Activated T-cell treated with anti-CD3 and anti-CD28 coated beads for 48 hours (primary cell): Measurements from ENCODE around the gene SPR.
"Not testable (repeated sequence)": the region's sequence is repeated elsewhere in the genome, so short reads cannot be mapped to it uniquely, and the experiment has no call there.

Experiments
- DNase-seq: peaks from one replicate; pipeline ENCODE4 v3.0.0-alpha.2; 2020; ENCODE audit warnings: low read depth

SPR gene

GRCh38 chr2:72888438-72889202, 1.4 kb downstream of the SPR start:
- no peak for DNase-seq

GRCh38 chr2:72889991-72890390, 2.8 kb downstream of the SPR start:
- no peak for DNase-seq

- no peak for DNase-seq
Observed at GRCh38 chr2:72891091-72891818, 4.0 kb downstream of the SPR start.

GRCh38 chr2:72892506-72893173, 5.4 kb downstream of the SPR start:
- peak; percentile 37 for DNase-seq

GRCh38 chr2:72893594-72894319, 6.5 kb downstream of the SPR start:
- DNase-seq, result peak; percentile 35

GRCh38 chr2:72894514-72894913, 7.3 kb downstream of the SPR start:
- no peak for DNase-seq

GRCh38 chr2:72895154-72895553, 7.9 kb downstream of the SPR start:
- no peak for DNase-seq

- no peak for DNase-seq
Observed at GRCh38 chr2:72895759-72896281, 8.6 kb downstream of the SPR start.

- DNase-seq, result no peak
Observed at GRCh38 chr2:72896446-72896845, 9.2 kb downstream of the SPR start.

GRCh38 chr2:72897785-72898584, 10.8 kb downstream of the SPR start:
- DNase-seq, result no peak

- DNase-seq, result no peak
Observed at GRCh38 chr2:72898585-72898906, 11.3 kb downstream of the SPR start.

GRCh38 chr2:72900191-72900825, 13.1 kb downstream of the SPR start:
- DNase-seq, result no peak

- DNase-seq, result no peak
Observed at GRCh38 chr2:72901426-72901825, 14.2 kb downstream of the SPR start.

GRCh38 chr2:72907369-72907768, 20.2 kb downstream of the SPR start:
- not testable (repeated sequence) for DNase-seq

GRCh38 chr2:72908741-72909140, 21.5 kb downstream of the SPR start:
- DNase-seq, result no peak

GRCh38 chr2:72911256-72911655, 24.0 kb downstream of the SPR start:
- DNase-seq, result no peak

- no peak for DNase-seq
Observed at GRCh38 chr2:72913486-72914205, 26.4 kb downstream of the SPR start.

GRCh38 chr2:72914206-72914559, 27.0 kb downstream of the SPR start:
- no peak for DNase-seq

GRCh38 chr2:72914589-72915319, 27.5 kb downstream of the SPR start:
- DNase-seq, result no peak
